Stimulated activated effector memory CD8-positive, alpha-beta T cell treated with anti-CD3 and anti-CD28 coated beads, Interleukin-12 subunit alpha, Interleukin-12 subunit beta, amount 100 ng/mL, for 72 hours (primary cell): ENCODE data around the gene CXCL13.
A peak's percentile ranks its signal among the peaks of the same experiment; 100 is the strongest.
"Not testable (repeated sequence)": the region's sequence is repeated elsewhere in the genome, so short reads cannot be mapped to it uniquely, and the experiment has no call there.

Experiments
- ATAC-seq: fragments of 150-1000 bp; cut with Tn5 transposase; 2 replicates; pipeline ENCODE4 v1.10.0; 2021
- DNase-seq, 2 donors: peaks; one replicate each; pipeline ENCODE4 v3.0.0; 2021 to 2022; ENCODE audit warnings: low spot score in 2 of 2
- H3K27ac Mint-ChIP-seq: one replicate; pipeline ENCODE4 v1.8.0; 2022; ENCODE audit warnings: mild to moderate bottlenecking, mixed read lengths
- H3K36me3 Mint-ChIP-seq: one replicate; pipeline ENCODE4 v1.8.0; 2022; ENCODE audit warnings: mild to moderate bottlenecking, mixed read lengths
- H3K4me1 Mint-ChIP-seq: one replicate; pipeline ENCODE4 v1.8.0; 2022; ENCODE audit warnings: mixed read lengths
- H3K4me3 Mint-ChIP-seq: one replicate; pipeline ENCODE4 v1.8.0; 2022; ENCODE audit warnings: mild to moderate bottlenecking, mixed read lengths
- H3K9me3 Mint-ChIP-seq: one replicate; pipeline ENCODE4 v1.8.0; 2022; ENCODE audit warnings: mixed read lengths

The CXCL13 gene

DNA sequence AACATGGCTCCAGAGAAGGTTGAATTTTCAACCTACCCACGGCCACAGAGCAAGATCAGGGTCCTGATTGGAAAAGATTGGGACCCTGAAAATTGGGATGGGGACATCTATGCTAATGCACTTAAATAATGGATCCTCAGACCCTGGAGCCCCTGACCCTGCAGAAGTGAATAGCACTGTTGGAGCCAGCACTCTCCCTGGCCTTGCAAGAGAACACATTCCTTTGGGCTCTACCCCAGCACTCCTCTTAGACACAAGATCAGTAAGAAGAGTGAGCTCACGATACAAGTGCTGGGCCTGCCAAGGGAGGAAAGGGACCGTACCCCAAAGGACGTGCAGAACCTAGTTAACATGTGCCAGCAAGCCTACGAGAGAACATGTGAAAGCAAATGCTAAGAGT, 19.9 kb downstream of the CXCL13 start:
- Mint-ChIP-seq H3K27ac (no peak overlapping the region), H3K36me3 (no peaks in the 10 kb centered on the region), H3K9me3 (no peaks in the 10 kb centered on the region), H3K4me3 (no peak overlapping the region), H3K4me1 (peaks cover 14% of the 10 kb centered on the region)
- DNase-seq (no peak), ATAC-seq (no peak)

DNA sequence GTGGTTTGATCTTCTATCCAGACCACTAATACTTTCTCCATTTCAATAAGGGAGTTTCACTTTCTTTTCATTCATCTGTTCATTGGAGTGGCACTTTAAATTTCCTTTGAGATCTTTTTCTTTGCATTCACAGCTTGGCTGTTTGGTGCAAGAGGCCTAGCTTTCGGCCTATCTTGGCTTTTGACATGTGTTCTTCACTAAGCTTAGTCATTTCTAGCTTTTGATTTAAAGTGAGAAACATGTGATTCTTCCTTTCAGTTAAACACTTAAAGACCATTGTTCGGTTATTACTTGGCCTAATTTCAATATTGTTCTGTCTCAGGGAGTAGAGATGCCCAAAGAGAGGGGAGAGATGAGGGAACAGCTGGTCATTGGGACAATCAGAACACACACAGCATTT, 24.3 kb downstream of the CXCL13 start:
- peak overlapping the region; percentile 7 for H3K27ac Mint-ChIP-seq
- ATAC-seq (peak; percentile 91), DNase-seq (no peak)
- H3K4me1 Mint-ChIP-seq, result peaks cover 21% of the 10 kb centered on the region
- no peaks in the 10 kb centered on the region for H3K36me3 Mint-ChIP-seq
- H3K4me3 Mint-ChIP-seq, result no peak overlapping the region
- H3K9me3 Mint-ChIP-seq, result no peaks in the 10 kb centered on the region

DNA sequence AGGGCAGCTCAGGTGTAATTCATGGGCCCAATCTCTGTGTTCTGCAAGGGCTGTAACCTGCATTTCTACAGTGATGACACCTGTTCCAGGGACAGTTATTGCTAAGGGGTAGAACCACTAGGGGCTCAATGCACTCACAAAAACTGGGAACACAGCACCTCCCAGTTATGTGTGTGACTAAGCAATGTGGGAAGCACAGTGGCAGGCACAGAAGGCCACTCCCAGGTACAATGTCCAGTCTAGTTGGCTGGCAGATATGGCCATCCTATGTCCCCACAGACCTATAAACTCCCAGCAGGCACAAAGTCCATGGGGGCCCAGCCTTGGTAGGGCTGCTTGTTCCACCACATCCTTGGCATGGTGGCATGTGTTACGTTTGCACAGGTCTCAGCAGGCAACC, 25.7 kb downstream of the CXCL13 start:
- no peak for ATAC-seq
- Mint-ChIP-seq H3K27ac (no peak overlapping the region), H3K4me1 (peaks cover 21% of the 10 kb centered on the region), H3K36me3 (no peaks in the 10 kb centered on the region), H3K9me3 (no peaks in the 10 kb centered on the region), H3K4me3 (no peak overlapping the region)
- DNase-seq, result no peak

DNA sequence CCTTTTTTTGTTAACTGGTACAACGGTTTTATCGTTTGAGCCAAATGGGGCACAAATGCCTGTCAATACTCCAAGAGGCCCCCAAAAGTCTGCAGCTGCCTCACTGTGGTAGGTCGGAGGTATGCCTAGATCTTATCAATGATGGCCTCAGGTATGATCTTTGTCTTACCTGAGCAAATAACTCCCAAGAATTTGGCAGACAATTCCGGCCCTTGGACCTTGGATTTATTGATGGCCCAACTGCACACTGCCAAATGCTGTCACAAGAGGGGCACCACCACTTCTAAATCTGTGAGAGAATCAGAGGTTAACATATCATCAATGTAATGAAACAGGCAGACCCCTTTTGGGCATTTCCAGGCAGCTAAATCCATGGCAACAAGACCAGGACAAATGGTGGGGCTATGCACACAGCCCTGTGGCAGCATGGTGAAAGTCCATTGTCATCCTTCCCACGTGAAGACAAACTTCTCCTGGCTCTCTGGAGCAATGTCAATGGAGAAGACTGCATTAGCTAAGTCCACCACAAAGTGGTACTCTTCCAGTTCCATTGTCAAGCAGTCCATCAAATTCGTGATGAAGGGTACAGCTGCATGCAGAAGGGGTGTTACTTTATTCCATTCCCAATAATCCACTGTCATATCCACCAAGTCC, 28.6 kb downstream of the CXCL13 start:
- no peaks in the 10 kb centered on the region for H3K9me3 Mint-ChIP-seq
- no peaks in the 10 kb centered on the region for H3K36me3 Mint-ChIP-seq
- ATAC-seq (no peak), DNase-seq (no peak)
- peaks cover 20% of the 10 kb centered on the region for H3K4me1 Mint-ChIP-seq
- no peak overlapping the region for H3K4me3 Mint-ChIP-seq
- no peak overlapping the region for H3K27ac Mint-ChIP-seq

DNA sequence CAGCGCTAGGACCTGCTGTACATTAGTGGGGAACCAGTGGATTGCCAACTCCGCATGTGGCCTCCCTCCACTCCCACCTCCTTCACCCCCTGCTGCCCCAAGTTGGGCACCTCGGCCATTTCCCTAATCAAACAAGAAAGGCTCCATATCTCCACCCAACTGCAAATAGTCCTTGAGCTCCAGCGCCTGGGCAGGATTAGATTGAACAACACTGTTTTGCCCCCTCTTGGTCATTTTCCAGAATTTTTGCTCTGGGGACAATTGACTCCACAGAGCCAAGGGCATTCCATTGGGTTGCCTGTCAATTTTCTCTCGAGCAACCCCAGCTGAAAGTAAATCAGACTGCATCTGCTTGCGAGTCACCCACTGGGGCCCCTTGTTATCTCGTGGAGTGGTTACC, 29.6 kb downstream of the CXCL13 start:
- H3K36me3 Mint-ChIP-seq, result no peaks in the 10 kb centered on the region
- peaks cover 10% of the 10 kb centered on the region for H3K4me1 Mint-ChIP-seq
- H3K27ac Mint-ChIP-seq, result no peak overlapping the region
- no peak for DNase-seq
- no peak for ATAC-seq
- no peak overlapping the region for H3K4me3 Mint-ChIP-seq
- H3K9me3 Mint-ChIP-seq, result no peaks in the 10 kb centered on the region

DNA sequence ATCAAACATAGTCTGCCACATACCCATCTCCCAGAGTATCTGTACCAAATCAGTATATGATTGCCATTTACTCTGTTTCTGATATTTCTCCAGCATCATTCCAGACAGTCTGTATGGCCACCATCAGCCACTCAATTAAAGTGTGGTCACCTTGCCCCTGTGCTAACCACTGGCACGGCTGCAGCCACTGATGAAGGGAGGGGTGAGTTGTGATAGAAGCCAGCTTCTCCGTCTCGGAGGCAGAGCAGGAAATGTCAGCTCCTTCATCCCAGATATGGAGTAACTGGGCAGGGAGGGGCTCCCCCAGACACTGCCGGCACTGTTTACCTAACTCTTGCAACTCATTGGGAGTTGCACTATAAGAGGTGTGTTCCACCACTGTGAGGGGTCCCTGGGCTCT, 30.3 kb downstream of the CXCL13 start:
- DNase-seq (no peak), ATAC-seq (no peak)
- Mint-ChIP-seq H3K4me1 (peaks cover 4% of the 10 kb centered on the region), H3K27ac (no peak overlapping the region), H3K36me3 (no peaks in the 10 kb centered on the region), H3K4me3 (no peak overlapping the region), H3K9me3 (no peaks in the 10 kb centered on the region)

DNA sequence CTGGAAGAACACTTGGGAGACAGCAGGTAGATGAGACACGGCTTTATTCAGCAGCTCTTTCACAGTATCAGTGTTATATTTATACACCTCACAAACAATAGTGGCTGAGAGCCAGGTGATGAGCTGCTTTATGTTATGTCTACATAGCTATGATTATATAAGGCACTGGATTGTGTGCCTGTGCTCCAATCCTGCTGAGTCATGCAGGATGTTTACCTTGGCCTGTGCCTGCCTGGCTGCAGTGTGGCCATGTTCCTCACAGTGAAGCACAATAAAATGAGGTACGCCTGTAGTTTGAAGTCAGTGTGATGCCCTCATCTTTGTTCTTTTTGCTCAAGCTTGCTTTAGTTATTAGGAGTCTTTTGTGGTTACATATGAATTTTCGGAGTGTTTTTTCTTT, 31.3 kb downstream of the CXCL13 start:
- ATAC-seq, result no peak
- DNase-seq, result no peak
- no peaks in the 10 kb centered on the region for H3K36me3 Mint-ChIP-seq
- H3K27ac Mint-ChIP-seq, result no peak overlapping the region
- no peak overlapping the region for H3K4me3 Mint-ChIP-seq
- H3K9me3 Mint-ChIP-seq, result no peaks in the 10 kb centered on the region
- H3K4me1 Mint-ChIP-seq, result no peaks in the 10 kb centered on the region

DNA sequence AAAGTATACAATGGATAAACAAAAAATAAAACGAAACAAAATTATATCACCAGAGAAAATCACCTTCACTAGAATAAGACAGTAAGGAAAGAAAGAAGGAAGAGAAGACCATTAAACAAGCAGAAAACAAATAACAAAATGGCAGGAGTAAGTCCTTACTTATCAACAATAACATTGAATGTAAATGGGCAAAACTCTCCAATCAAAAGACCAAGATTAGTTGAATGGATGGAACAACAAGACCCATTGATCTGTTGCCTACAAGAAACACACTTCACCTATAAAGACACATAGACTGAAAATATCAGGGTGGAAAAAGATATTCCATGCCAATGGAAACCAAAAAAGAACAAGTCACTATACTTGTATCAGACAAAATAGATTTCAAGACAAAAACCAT, 38.4 kb downstream of the CXCL13 start:
- not testable (repeated sequence) for H3K4me1 Mint-ChIP-seq, H3K9me3 Mint-ChIP-seq, H3K4me3 Mint-ChIP-seq

DNA sequence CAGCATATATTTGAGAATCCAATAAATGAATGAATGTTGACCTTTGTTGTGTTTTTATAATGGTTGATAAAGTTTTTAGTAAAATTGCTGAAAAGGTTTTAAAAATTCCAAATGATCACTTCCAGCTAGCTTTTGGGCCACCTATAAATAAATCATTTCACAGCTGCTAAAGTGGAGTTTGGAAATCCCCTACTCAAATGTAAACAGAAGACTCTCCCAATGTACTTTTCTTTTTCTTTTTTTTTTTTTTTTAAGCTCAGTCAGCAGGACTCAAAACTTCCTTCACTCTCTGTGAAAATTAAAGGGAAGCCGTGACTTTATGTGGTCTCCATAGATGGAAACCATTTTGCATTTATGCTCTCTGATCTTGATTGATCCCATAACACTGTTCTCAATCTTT, 45.2 kb downstream of the CXCL13 start:
- ATAC-seq (no peak), DNase-seq (no peak)
- H3K4me1 Mint-ChIP-seq, result no peaks in the 10 kb centered on the region
- H3K36me3 Mint-ChIP-seq, result no peaks in the 10 kb centered on the region
- H3K27ac Mint-ChIP-seq, result no peak overlapping the region
- H3K9me3 Mint-ChIP-seq, result no peaks in the 10 kb centered on the region
- H3K4me3 Mint-ChIP-seq, result no peak overlapping the region

More for the DNA sequence above, 38.4 kb downstream of the CXCL13 start:
- ATAC-seq, H3K27ac Mint-ChIP-seq, H3K36me3 Mint-ChIP-seq, DNase-seq: not testable (repeated sequence)

DNA sequence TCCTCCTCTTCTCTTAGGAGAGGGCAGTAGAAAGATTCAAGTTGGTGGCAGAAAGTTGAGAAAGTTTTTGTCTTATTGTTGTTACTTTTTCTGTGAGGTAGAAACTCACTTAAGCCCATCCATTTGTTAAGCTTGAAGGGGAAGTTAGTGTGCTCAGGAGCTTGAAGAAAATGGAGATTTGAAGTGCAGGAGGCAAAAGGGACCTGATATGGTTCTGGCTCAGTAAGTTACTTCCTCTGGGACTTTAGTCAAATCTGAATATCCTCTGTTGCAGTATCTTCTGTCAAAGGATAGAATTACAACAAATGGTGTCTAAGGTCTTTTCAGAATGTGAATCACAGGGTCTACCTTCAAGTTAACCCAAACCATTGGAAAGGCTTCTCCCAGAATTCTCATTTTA, 46.2 kb downstream of the CXCL13 start:
- no peak for ATAC-seq
- no peak overlapping the region for H3K4me3 Mint-ChIP-seq
- no peaks in the 10 kb centered on the region for H3K36me3 Mint-ChIP-seq
- H3K4me1 Mint-ChIP-seq, result no peaks in the 10 kb centered on the region
- no peak overlapping the region for H3K27ac Mint-ChIP-seq
- no peaks in the 10 kb centered on the region for H3K9me3 Mint-ChIP-seq
- DNase-seq, result no peak

DNA sequence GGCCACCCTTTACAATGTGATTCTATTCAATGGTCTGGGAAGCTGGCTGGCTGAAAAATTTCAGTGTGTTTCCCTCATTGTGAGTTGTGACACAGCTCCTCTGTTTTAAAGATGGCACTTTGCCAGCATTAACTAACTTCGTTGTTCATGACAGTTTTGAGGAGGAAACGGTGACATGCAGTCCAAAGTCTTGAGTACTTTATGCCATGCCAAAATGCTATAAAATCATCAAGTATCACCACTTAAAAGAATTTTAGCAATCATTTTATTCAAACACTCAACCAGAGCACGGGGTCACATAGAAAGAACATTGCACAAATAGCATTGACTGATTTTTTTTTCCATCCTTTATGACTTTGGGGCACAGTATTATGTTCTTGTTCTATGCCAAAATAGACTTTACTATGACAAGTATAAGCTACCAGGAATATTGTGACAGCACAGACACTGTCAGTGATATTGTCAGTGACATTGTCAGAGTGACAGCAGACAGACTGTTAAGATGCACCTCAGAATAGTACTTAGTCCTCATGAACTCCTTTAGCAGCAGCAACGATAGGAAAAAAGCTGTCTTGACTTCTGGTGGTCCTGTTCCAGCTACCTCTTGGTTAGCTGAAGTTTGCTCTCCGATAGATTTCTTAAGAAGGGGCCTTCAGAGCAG, 46.7 kb downstream of the CXCL13 start:
- Mint-ChIP-seq H3K4me1 (no peaks in the 10 kb centered on the region), H3K36me3 (no peaks in the 10 kb centered on the region)
- ATAC-seq, result no peak

DNA sequence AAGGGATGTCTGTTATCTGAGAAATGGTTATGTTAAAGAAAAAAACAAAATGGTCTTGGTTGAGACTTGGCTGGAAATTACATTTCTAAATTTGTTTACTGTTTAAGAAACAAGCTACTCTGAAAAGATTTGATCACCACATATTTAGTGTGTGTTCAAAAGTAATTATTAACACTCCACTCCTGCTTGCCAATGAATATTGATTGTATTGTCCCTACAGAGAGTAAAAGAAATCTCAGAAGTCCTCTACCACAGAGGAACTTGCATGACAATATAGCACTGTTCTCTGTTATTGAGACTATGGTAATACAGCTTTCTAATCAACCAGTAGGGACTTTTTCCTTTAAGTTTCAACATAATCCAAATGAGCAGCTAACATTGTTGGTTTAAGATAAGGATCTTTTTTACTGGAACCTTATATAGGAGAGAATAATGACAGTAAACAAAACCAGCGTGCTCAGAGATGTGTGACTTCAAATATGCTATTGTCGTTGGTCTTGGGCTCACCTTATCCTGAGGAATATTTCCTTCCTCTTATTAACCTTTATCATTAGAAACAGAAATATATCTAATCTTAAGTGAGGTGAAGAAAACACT, 47.6 kb downstream of the CXCL13 start:
- Mint-ChIP-seq H3K9me3 (peaks cover 7% of the 10 kb centered on the region), H3K27ac (no peak overlapping the region), H3K4me3 (no peak overlapping the region), H3K4me1 (no peaks in the 10 kb centered on the region), H3K36me3 (no peaks in the 10 kb centered on the region)
- ATAC-seq, result no peak
- DNase-seq, result no peak

More for the DNA sequence above, 46.7 kb downstream of the CXCL13 start:
- Mint-ChIP-seq H3K4me3 (no peak overlapping the region), H3K9me3 (peaks cover 3% of the 10 kb centered on the region), H3K27ac (no peak overlapping the region)
- DNase-seq, result no peak

DNA sequence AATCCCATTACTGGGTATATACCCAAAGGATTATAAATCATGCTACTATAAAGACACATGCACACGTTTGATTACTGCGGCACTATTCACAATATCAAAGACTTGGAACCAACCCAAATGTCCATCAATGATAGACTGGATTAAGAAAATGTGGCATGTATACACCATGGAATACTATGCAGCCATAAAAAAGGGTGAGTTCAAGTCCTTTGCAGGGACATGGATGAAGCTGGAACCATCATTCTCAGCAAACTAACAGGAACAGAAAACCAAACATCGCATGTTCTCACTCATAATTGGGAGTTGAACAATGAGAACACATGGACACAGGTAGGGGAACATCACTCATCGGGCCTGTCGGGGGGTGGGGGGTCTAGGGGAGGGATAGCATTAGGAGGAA, 54.7 kb downstream of the CXCL13 start:
- ATAC-seq, H3K4me1 Mint-ChIP-seq, H3K27ac Mint-ChIP-seq, H3K9me3 Mint-ChIP-seq, H3K36me3 Mint-ChIP-seq, DNase-seq, H3K4me3 Mint-ChIP-seq: not testable (repeated sequence)
